ENCODE data around the gene WWP2.

- TF ChIP-seq EZH2 (IDR thresholded peaks at IDR 0.05; ENCODE audit: low read length) (no peak), CTCF (optimal IDR thresholded peaks at IDR 0.05 in 1 of 3, IDR thresholded peaks at IDR 0.05 in 1 of 3, conservative IDR thresholded peaks at IDR 0.05 in 1 of 3; ENCODE audit: extremely low read depth in 1 of 3, insufficient read depth in 2 of 3, low read length in 3 of 3) (no peak)
These were observed 143.0 kb downstream of the WWP2 start for GRCh38 chr16:69905171-69905555.

Measured in keratinocyte (primary cell).